Measurements from ENCODE around the gene SYNRG.

Gene SYNRG

GRCh38 chr17:37475731-37476420, 133.3 kb downstream of the SYNRG start:
- no peak for DNase-seq

- DNase-seq = no peak
These were observed 139.0 kb downstream of the SYNRG start for GRCh38 chr17:37470181-37470580.

- DNase-seq = no peak
These were observed 142.7 kb downstream of the SYNRG start for GRCh38 chr17:37466471-37466870.

- DNase-seq = no peak
These were observed 144.1 kb downstream of the SYNRG start for GRCh38 chr17:37465069-37465616.

Measured in CD4-positive, alpha-beta T cell treated with Interleukin-17A for 1 hour (primary cell).